K562 (cell line): ENCODE results near the gene OBSCN. TPM values are rescaled to one million over a fixed set of nuclear protein-coding genes. Genes with fewer than 3 reads are reported as not detected.

Experiments used
- ATAC-seq: fragments of 200-7000 bp; cut with Tn5 transposase; 3 replicates; pipeline ENCODE4 v1.9.1; 2020; ENCODE audit warnings: moderate library complexity
- BruUV-seq: library from RNA; stranded (reverse); fragments of 400-500 nt; replicated peaks from 2 replicates; lab custom pipeline; 2021; lab: Mats Ljungman, UMichigan
- CTCF ChIA-PET: fragments of 300-600 bp; formaldehyde crosslinking; extraction: SDS; loops from one replicate; lab custom pipeline; 2021; ENCODE audit warnings: low intra/inter-chr PET ratio; lab: Yijun Ruan, JAX
- POLR2A ChIA-PET: fragments of 300-600, 350-650 bp; sonication (Branson Sonifier 250); formaldehyde crosslinking; extraction: SDS; loops from one replicate; lab custom pipeline; 2021; ENCODE audit warnings: antibody characterized with exemption, inconsistent platforms; lab: Yijun Ruan, JAX
- DNase-seq, 4 experiments: peaks; one replicate each; pipeline versions ENCODE4 v3.0.0 to v3.0.0-alpha.2; 2011 to 2018; ENCODE audit warnings: low spot score in 3 of 4, mixed read lengths in 3 of 4; ENCODE audit errors: extremely low read depth in 1 of 4
- FAIRE-seq: peaks from 2 replicates; lab custom pipeline; 2011; peaks lifted over from hg19 to GRCh38; lab: Jason Lieb, UNC
- H2AFZ ChIP-seq: 2 replicates; pipeline ENCODE4 v1.6.0; 2011; ENCODE audit warnings: low read depth, low read length, control low read depth, inconsistent platforms
- H3K27ac ChIP-seq: fragments of 200-600 bp; 3 replicates; pipeline ENCODE4 v1.8.0; 2011; ENCODE audit warnings: low read depth, mild to moderate bottlenecking, control low read depth, inconsistent platforms, low read length, moderate library complexity, mixed read lengths; ENCODE audit errors: extremely low read depth
- H3K27me3 ChIP-seq, 2 experiments: fragments of 300-600 bp in 1 of 2; 2 replicates in 1 of 2; 3 replicates in 1 of 2; pipeline versions ENCODE4 v1.6.0 to v1.8.0; 2011; ENCODE audit warnings: inconsistent platforms in 2 of 2, low read length in 2 of 2, mild to moderate bottlenecking in 1 of 2, mixed read lengths in 1 of 2, moderate library complexity in 1 of 2; ENCODE audit not compliant: control insufficient read depth in 2 of 2, insufficient read depth in 2 of 2
- H3K36me3 ChIP-seq: fragments of 300-600 bp; 3 replicates; pipeline ENCODE4 v1.8.0; 2011; ENCODE audit warnings: mild to moderate bottlenecking, low read length, inconsistent platforms; ENCODE audit not compliant: control insufficient read depth, insufficient read depth
- H3K4me1 ChIP-seq, 2 experiments: fragments of 200-600 bp in 1 of 2; replicated peaks in 1 of 2; 2 replicates in 1 of 2; 3 replicates in 1 of 2; pipeline versions ENCODE4 v1.5.1 to v1.8.0; 2011; ENCODE audit warnings: inconsistent platforms in 2 of 2, low read length in 2 of 2, mild to moderate bottlenecking in 1 of 2, mixed read lengths in 1 of 2, moderate library complexity in 1 of 2; ENCODE audit not compliant: control insufficient read depth in 2 of 2, insufficient read depth in 2 of 2
- H3K4me2 ChIP-seq: 2 replicates; pipeline ENCODE4 v1.6.1; 2011; ENCODE audit warnings: low read length, control low read depth, inconsistent platforms, mixed read lengths; ENCODE audit not compliant: insufficient read depth
- H3K4me3 ChIP-seq: fragments of 200-600 bp; sonication (generic), shearing (Covaris generic); 2 replicates; pipeline ENCODE4 v1.5.1; 2016; ENCODE audit warnings: control low read depth, inconsistent platforms
- H3K79me2 ChIP-seq: fragments of 200-600 bp; 3 replicates; pipeline ENCODE4 v1.8.0; 2011; ENCODE audit warnings: low read length, inconsistent platforms; ENCODE audit not compliant: control insufficient read depth, insufficient read depth
- H3K9ac ChIP-seq, 2 experiments: 2 replicates each; pipeline versions ENCODE4 v1.6.0 to v1.6.1; 2011; ENCODE audit warnings: low read depth in 2 of 2, low read length in 2 of 2, control low read depth in 1 of 2, inconsistent platforms in 1 of 2, mild to moderate bottlenecking in 1 of 2, mixed read lengths in 1 of 2; ENCODE audit not compliant: insufficient read depth in 1 of 2
- H3K9me1 ChIP-seq: one replicate; pipeline ENCODE4 v1.6.0; 2011; ENCODE audit warnings: inconsistent platforms, mild to moderate bottlenecking, low read length, moderate library complexity; ENCODE audit not compliant: control insufficient read depth, insufficient read depth
- H3K9me3 ChIP-seq: replicated peaks from 2 replicates; pipeline ENCODE4 v1.5.1; 2011; ENCODE audit warnings: low read depth, low read length, inconsistent platforms; ENCODE audit not compliant: control insufficient read depth, insufficient read depth
- H4K20me1 ChIP-seq: replicated peaks from 2 replicates; pipeline ENCODE4 v1.6.1; 2011; ENCODE audit warnings: low read length, inconsistent platforms, mixed read lengths; ENCODE audit not compliant: control insufficient read depth, insufficient read depth
- CEBPB ChIP-seq: fragments of 450-650 bp; IDR thresholded peaks from 2 replicates; pipeline ENCODE4 v1.6.1; 2016; ENCODE audit warnings: missing genetic modification characterization, missing compliant biosample characterization
- CEBPG ChIP-seq, 3 experiments: fragments of 200-800 bp in 1 of 3; sonication (Bioruptor generic) in 1 of 3; sonication (generic) in 1 of 3; formaldehyde crosslinking in 1 of 3; IDR thresholded peaks in 2 of 3; conservative IDR thresholded peaks in 1 of 3; 2 replicates each; pipeline versions ENCODE4 v1.6.1 to v1.8.0; 2016 to 2022; ENCODE audit warnings: missing compliant biosample characterization in 2 of 3, missing genetic modification characterization in 2 of 3, mild to moderate bottlenecking in 1 of 3, missing genetic modification reagents in 1 of 3
- COPS2 ChIP-seq: fragments of 450-650 bp; conservative IDR thresholded peaks from 2 replicates; pipeline ENCODE4 v1.6.1; 2016; ENCODE audit warnings: mild to moderate bottlenecking, moderate library complexity
- KLF16 ChIP-seq: IDR thresholded peaks from 2 replicates; pipeline ENCODE4 v1.6.1; 2016; ENCODE audit warnings: antibody characterized with exemption
- ZBTB1 ChIP-seq: sonication (generic); formaldehyde crosslinking; IDR thresholded peaks from 2 replicates; pipeline ENCODE4 v1.8.1; 2023; ENCODE audit warnings: missing genetic modification reagents, low read depth, mild to moderate bottlenecking, borderline replicate concordance
- ZNF217 ChIP-seq: sonication (generic); formaldehyde crosslinking; IDR thresholded peaks from 2 replicates; pipeline ENCODE4 v1.8.0; 2022; ENCODE audit warnings: mild to moderate bottlenecking, missing genetic modification reagents
- WGBS: fragments of 100-300 bp; shearing (Covaris generic); methylation state at CpG from one replicate; pipeline ENCODE4 v1.1.6; 2016; ENCODE audit warnings: low coverage, mixed read lengths; ENCODE audit not compliant: insufficient coverage; ENCODE audit errors: missing lambda C conversion rate; 5-methylcytosine and 5-hydroxymethylcytosine counted together
- in situ Hi-C: fragments of 300-500 bp; cut with MboI; formaldehyde crosslinking; loops from 4 replicates; pipeline ENCODE4 v1.15.0; 2018; ENCODE audit warnings: inconsistent platforms, mixed read lengths
- intact Hi-C: fragments of 100-400 bp; cut with micrococcal nuclease; formaldehyde crosslinking; loops from 2 replicates; pipeline ENCODE4 v1.14.2; 2022
- polyA plus RNA-seq, 8 experiments: library from polyadenylated mRNA; depleted of rRNA in 4 of 8; stranded (reverse) in 5 of 8; unstranded in 3 of 8; fragments of >200 nt; fragmentation: Nextera tagmentation in 2 of 8; fragmentation: Illumina TruSeq in 1 of 8; extraction: Ambion mirVana in 2 of 8; extraction: Trizol in 1 of 8; gene quantifications; 2 replicates each; pipeline versions ENCODE4 v1.2.1 to v1.2.3, GENCODE V29; 2011 to 2014; ENCODE audit warnings: inconsistent platforms in 1 of 8, missing spikeins in 1 of 8
- total RNA-seq, 7 experiments: library from RNA; depleted of rRNA in 6 of 7; stranded (reverse); fragments of >200 nt in 6 of 7; fragmentation: Illumina TruSeq in 2 of 7; extraction: Trizol in 2 of 7; gene quantifications; 2 replicates each; pipeline versions ENCODE4 v1.2.1 to v1.2.3, GENCODE V29; 2011 to 2021; ENCODE audit warnings: low replicate concordance in 1 of 7
- TF ChIP-seq, protein P1 (sequence below): sonication (generic); formaldehyde crosslinking; IDR thresholded peaks from 2 replicates; pipeline ENCODE4 v1.5.0; 2020; ENCODE audit warnings: missing genetic modification reagents

OBSCN gene
- total and polyA plus RNA-seq, 9 of the 15 experiments (the other 6 are each of a cell fraction or from before 2014, with no cell fraction given): 0.18 to 19.7 (median 3.6) TPM

DNA sequence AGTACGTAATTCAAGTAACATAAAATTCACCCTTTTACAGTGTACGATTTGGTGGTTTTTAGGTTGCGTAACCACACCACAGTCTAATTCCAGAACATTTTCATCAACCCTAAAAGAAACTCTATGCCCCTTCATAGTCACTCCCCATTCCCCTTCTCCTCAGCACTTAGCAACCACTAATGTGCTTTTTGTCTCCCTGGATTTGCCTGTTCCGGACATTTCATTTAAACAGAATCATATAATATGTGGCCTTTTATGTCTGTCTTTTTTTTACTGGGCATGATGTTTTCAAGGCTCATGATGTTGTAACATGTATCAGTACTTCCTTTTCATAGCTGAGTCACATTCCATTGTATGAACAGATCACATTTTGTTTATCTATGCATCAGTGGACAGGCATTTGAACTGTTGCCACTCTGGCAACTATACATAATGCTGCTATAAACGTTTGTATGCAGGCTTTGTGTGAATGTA is 20.8 kb downstream of the OBSCN start:
- CTCF ChIA-PET: no interaction called here
- Histone ChIP-seq H3K4me3 (no peak overlapping the region), H3K9me3 (no peaks in the 10 kb centered on the region), H4K20me1 (no peaks in the 10 kb centered on the region), H3K79me2 (no peaks in the 10 kb centered on the region), H3K4me1 (peaks cover 0 to 4% of the 10 kb centered on the region in 2 experiments; a peak in 2 of 5 replicates), H3K36me3 (no peaks in the 10 kb centered on the region; the same call in 2 of the 3 replicates)
- FAIRE-seq: no peak
- no peak for DNase-seq
- POLR2A ChIA-PET: interaction anchor here (0.6 kb wide), 1 partner anchor 42 kb away, joined by 3 read pairs; no protein-coding TSS in a partner anchor
- no TSS peak for BruUV-seq
- no peak for TF ChIP-seq KLF16
- no peak for TF ChIP-seq ZBTB1 (CRISPR knock-in tag)
- no peak for TF ChIP-seq ZNF217
- TF ChIP-seq, protein P1, sequence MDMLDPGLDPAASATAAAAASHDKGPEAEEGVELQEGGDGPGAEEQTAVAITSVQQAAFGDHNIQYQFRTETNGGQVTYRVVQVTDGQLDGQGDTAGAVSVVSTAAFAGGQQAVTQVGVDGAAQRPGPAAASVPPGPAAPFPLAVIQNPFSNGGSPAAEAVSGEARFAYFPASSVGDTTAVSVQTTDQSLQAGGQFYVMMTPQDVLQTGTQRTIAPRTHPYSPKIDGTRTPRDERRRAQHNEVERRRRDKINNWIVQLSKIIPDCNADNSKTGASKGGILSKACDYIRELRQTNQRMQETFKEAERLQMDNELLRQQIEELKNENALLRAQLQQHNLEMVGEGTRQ (CRISPR knock-in tag): no peak
- no peak for TF ChIP-seq COPS2
- peak; percentile 92 for TF ChIP-seq CEBPB (tag)
- no peak for TF ChIP-seq CEBPG (CRISPR knock-in tag; IDR thresholded peaks at IDR 0.05)
- peak; percentile 75 to 78 for TF ChIP-seq CEBPG (tag; conservative IDR thresholded peaks at IDR 0.05 in 1 of 2, IDR thresholded peaks at IDR 0.05 in 1 of 2)
- TF ChIP-seq, all 486 proteins: peak for 2
- no peak overlapping the region for H3K4me2 ChIP-seq
- ATAC-seq: no peak
- intact Hi-C loops: no loop called here
- no peaks in the 10 kb centered on the region for H3K9me1 ChIP-seq
- H3K9ac ChIP-seq: no peak overlapping the region
- no peaks in the 10 kb centered on the region for H3K27me3 ChIP-seq
- WGBS: 63% methylated on average over 5 of the region's 5 CpGs
- no peak overlapping the region for H2AFZ ChIP-seq
- in situ Hi-C loops: loop anchor here (10.0 kb wide), 1 partner anchor 286 kb away; no protein-coding TSS in a partner anchor
- H3K27ac ChIP-seq: no peak overlapping the region
